Activated B cell treated with CpG ODN at 0.5 μM for 24 hours (primary cell): ENCODE results near the gene C21orf58. TPM values are rescaled to one million over a fixed set of nuclear protein-coding genes. Genes with fewer than 3 reads are reported as not detected.

Experiments
- ATAC-seq: fragments of 200-7000 bp; cut with Tn5 transposase; one replicate; pipeline ENCODE4 v1.10.0; 2021; ENCODE audit warnings: low read depth, mild to moderate bottlenecking, moderate library complexity
- CTCF ChIA-PET: fragments of 350-600 bp; sonication (Branson Sonifier 250); formaldehyde crosslinking; loops from one replicate; lab custom pipeline; 2021; ENCODE audit warnings: antibody characterized with exemption; lab: Charles Lee
- POLR2A ChIA-PET: fragments of 350-600 bp; sonication (Branson Sonifier 250); formaldehyde crosslinking; loops from one replicate; lab custom pipeline; 2021; ENCODE audit warnings: antibody characterized with exemption; lab: Charles Lee
- DNase-seq: peaks from one replicate; pipeline ENCODE4 v3.0.0; 2022
- H3K27ac Mint-ChIP-seq: one replicate; pipeline ENCODE4 v1.8.0; 2020; ENCODE audit warnings: mixed read lengths
- H3K27me3 Mint-ChIP-seq: one replicate; pipeline ENCODE4 v1.8.0; 2021; ENCODE audit warnings: mixed read lengths
- H3K36me3 Mint-ChIP-seq: one replicate; pipeline ENCODE4 v1.8.0; 2021; ENCODE audit warnings: low read depth, mixed read lengths
- H3K4me1 Mint-ChIP-seq: one replicate; pipeline ENCODE4 v1.8.0; 2021; ENCODE audit warnings: mixed read lengths
- H3K4me3 Mint-ChIP-seq: one replicate; pipeline ENCODE4 v1.8.0; 2020; ENCODE audit warnings: mild to moderate bottlenecking, mixed read lengths
- H3K9me3 Mint-ChIP-seq: one replicate; pipeline ENCODE4 v1.8.0; 2020; ENCODE audit warnings: mixed read lengths
- intact Hi-C: fragments of 100-400 bp; cut with micrococcal nuclease; formaldehyde crosslinking; loops from one replicate; pipeline ENCODE4 v1.15.1; 2024
- total RNA-seq: library from RNA; stranded (reverse); gene quantifications from 2 replicates; pipeline ENCODE4 v1.2.3, GENCODE V29; 2022
- TF ChIP-seq, protein P1 (sequence below): fragments of 200-600 bp; IDR thresholded peaks from one replicate; pipeline ENCODE4 v1.8.0; 2022; ENCODE audit warnings: antibody characterized with exemption, mild to moderate bottlenecking

The C21orf58 gene
- total RNA-seq, 1 donor from 2014 or later, result 4.7 TPM

GRCh38 chr21:46362946-46363345, 39.3 kb upstream of the C21orf58 start:
- TF ChIP-seq, protein P1, sequence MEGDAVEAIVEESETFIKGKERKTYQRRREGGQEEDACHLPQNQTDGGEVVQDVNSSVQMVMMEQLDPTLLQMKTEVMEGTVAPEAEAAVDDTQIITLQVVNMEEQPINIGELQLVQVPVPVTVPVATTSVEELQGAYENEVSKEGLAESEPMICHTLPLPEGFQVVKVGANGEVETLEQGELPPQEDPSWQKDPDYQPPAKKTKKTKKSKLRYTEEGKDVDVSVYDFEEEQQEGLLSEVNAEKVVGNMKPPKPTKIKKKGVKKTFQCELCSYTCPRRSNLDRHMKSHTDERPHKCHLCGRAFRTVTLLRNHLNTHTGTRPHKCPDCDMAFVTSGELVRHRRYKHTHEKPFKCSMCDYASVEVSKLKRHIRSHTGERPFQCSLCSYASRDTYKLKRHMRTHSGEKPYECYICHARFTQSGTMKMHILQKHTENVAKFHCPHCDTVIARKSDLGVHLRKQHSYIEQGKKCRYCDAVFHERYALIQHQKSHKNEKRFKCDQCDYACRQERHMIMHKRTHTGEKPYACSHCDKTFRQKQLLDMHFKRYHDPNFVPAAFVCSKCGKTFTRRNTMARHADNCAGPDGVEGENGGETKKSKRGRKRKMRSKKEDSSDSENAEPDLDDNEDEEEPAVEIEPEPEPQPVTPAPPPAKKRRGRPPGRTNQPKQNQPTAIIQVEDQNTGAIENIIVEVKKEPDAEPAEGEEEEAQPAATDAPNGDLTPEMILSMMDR, result no peak
- H3K9me3 Mint-ChIP-seq, result no peaks in the 10 kb centered on the region
- ChIA-PET POLR2A (no interaction called here), CTCF (no interaction called here)
- peaks cover 2% of the 10 kb centered on the region for H3K4me1 Mint-ChIP-seq
- intact Hi-C loops, result no loop called here
- ATAC-seq, result no peak
- no peak for DNase-seq
- peaks cover 61% of the 10 kb centered on the region for H3K36me3 Mint-ChIP-seq
- no peaks in the 10 kb centered on the region for H3K27me3 Mint-ChIP-seq
- no peak overlapping the region for H3K4me3 Mint-ChIP-seq
- H3K27ac Mint-ChIP-seq, result no peak overlapping the region

DNA sequence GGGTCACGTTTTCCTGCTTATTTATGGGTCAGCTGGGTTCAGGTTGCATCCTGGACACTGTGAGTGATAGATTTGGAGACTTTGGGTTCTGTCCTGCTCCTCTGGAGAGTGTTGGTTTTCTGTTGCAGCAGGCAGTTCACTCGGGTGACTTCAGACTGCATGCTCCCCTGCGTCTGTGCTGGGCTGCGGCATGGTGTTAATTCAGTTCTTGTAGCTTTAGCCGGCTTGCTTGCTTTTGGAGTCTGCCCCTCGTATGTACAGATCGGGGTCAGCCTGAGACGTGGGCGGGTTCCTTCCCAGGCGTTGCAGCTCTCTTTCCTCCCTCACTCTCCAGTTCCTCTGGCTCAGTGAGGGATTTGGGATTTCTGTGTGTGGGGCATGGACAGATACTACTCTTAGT, 38.3 kb upstream of the C21orf58 start:
- H3K27me3 Mint-ChIP-seq, result no peaks in the 10 kb centered on the region
- no peak overlapping the region for H3K27ac Mint-ChIP-seq
- H3K4me1 Mint-ChIP-seq, result no peaks in the 10 kb centered on the region
- no peak for ATAC-seq
- CTCF ChIA-PET, result no interaction called here
- POLR2A ChIA-PET, result no interaction called here
- H3K4me3 Mint-ChIP-seq, result no peak overlapping the region
- TF ChIP-seq, protein P1, result no peak
- intact Hi-C loops, result no loop called here
- peaks cover 68% of the 10 kb centered on the region for H3K36me3 Mint-ChIP-seq
- H3K9me3 Mint-ChIP-seq, result no peaks in the 10 kb centered on the region
- DNase-seq, result no peak

GRCh38 chr21:46361176-46361575, 37.5 kb upstream of the C21orf58 start:
- H3K9me3 Mint-ChIP-seq, result no peaks in the 10 kb centered on the region

GRCh38 chr21:46357684-46358425, 34.2 kb upstream of the C21orf58 start:
- Mint-ChIP-seq H3K36me3 (peaks cover 76% of the 10 kb centered on the region), H3K27ac (no peak overlapping the region), H3K27me3 (no peaks in the 10 kb centered on the region), H3K9me3 (no peaks in the 10 kb centered on the region), H3K4me1 (peaks cover 2% of the 10 kb centered on the region), H3K4me3 (no peak overlapping the region)
- ChIA-PET POLR2A (no interaction called here), CTCF (no interaction called here)
- ATAC-seq (no peak), DNase-seq (no peak)
- TF ChIP-seq, protein P1, result no peak
- intact Hi-C loops, result no loop called here

More at GRCh38 chr21:46361176-46361575, 37.5 kb upstream of the C21orf58 start:
- ChIA-PET POLR2A (no interaction called here), CTCF (no interaction called here)
- TF ChIP-seq, protein P1, result no peak
- no peak for DNase-seq
- Mint-ChIP-seq H3K27me3 (no peaks in the 10 kb centered on the region), H3K4me3 (no peak overlapping the region), H3K36me3 (peaks cover 65% of the 10 kb centered on the region), H3K4me1 (peaks cover 2% of the 10 kb centered on the region), H3K27ac (no peak overlapping the region)
- intact Hi-C loops, result no loop called here
- no peak for ATAC-seq

- intact Hi-C loops, result no loop called here
- ATAC-seq, result no peak
- peaks cover 2% of the 10 kb centered on the region for H3K4me1 Mint-ChIP-seq
- peak overlapping the region; percentile 26 for H3K4me3 Mint-ChIP-seq
- no peaks in the 10 kb centered on the region for H3K27me3 Mint-ChIP-seq
- no peak for DNase-seq
- peak overlapping the region; percentile 36 for H3K27ac Mint-ChIP-seq
- ChIA-PET CTCF (no interaction called here), POLR2A (no interaction called here)
- H3K36me3 Mint-ChIP-seq, result peaks cover 79% of the 10 kb centered on the region
- TF ChIP-seq, protein P1, result no peak
- H3K9me3 Mint-ChIP-seq, result no peaks in the 10 kb centered on the region
Observed at GRCh38 chr21:46357335-46357604, 33.6 kb upstream of the C21orf58 start.
